GM06990 (cell line): ENCODE results near the gene DCLK3.
A peak's percentile ranks its signal among the peaks of the same experiment; 100 is the strongest.

Source experiments
- DNase-seq: peaks from one replicate; pipeline ENCODE4 v3.0.0-alpha.2; 2011; ENCODE audit not compliant: insufficient read length; ENCODE audit errors: extremely low read depth
- H3K27me3 ChIP-seq: replicated peaks from 2 replicates; pipeline ENCODE4 v1.6.0; 2011; ENCODE audit warnings: low read length; ENCODE audit not compliant: control insufficient read depth, insufficient read depth
- H3K36me3 ChIP-seq: 2 replicates; pipeline ENCODE4 v1.5.1; 2011; ENCODE audit warnings: low read length; ENCODE audit not compliant: control insufficient read depth, insufficient read depth
- H3K4me3 ChIP-seq: replicated peaks from 2 replicates; pipeline ENCODE4 v1.5.1; 2011; ENCODE audit warnings: low read depth, mild to moderate bottlenecking, control low read depth, low read length
- CTCF ChIP-seq: IDR thresholded peaks from 2 replicates; pipeline ENCODE4 v1.5.1; 2011; ENCODE audit warnings: low read length, control low read depth, mild to moderate bottlenecking, inconsistent platforms; ENCODE audit not compliant: insufficient read depth, poor library complexity, severe bottlenecking

The DCLK3 gene

GRCh38 chr3:36679384-36680200 is 84.8 kb downstream of the DCLK3 start:
- no peak overlapping the region for H3K4me3 ChIP-seq
- DNase-seq: peak; percentile 60

GRCh38 chr3:36678216-36679013 is 85.9 kb downstream of the DCLK3 start:
- Histone ChIP-seq H3K27me3 (no peaks in the 10 kb centered on the region), H3K36me3 (no peaks in the 10 kb centered on the region), H3K4me3 (no peak overlapping the region)
- TF ChIP-seq CTCF: no peak
- DNase-seq: no peak

More at GRCh38 chr3:36679384-36680200, 84.8 kb downstream of the DCLK3 start:
- H3K36me3 ChIP-seq: no peaks in the 10 kb centered on the region
- no peaks in the 10 kb centered on the region for H3K27me3 ChIP-seq
- no peak for TF ChIP-seq CTCF

GRCh38 chr3:36677331-36678007 is 86.9 kb downstream of the DCLK3 start:
- no peak overlapping the region for H3K4me3 ChIP-seq
- no peaks in the 10 kb centered on the region for H3K36me3 ChIP-seq
- no peaks in the 10 kb centered on the region for H3K27me3 ChIP-seq
- peak; percentile 5 for TF ChIP-seq CTCF
- DNase-seq: peak; percentile 55

GRCh38 chr3:36674816-36675215 is 89.5 kb downstream of the DCLK3 start:
- DNase-seq: no peak
- Histone ChIP-seq H3K4me3 (no peak overlapping the region), H3K36me3 (no peaks in the 10 kb centered on the region), H3K27me3 (no peaks in the 10 kb centered on the region)
- no peak for TF ChIP-seq CTCF

GRCh38 chr3:36669764-36670163 is 94.6 kb downstream of the DCLK3 start:
- no peak for TF ChIP-seq CTCF
- Histone ChIP-seq H3K36me3 (no peaks in the 10 kb centered on the region), H3K4me3 (no peak overlapping the region), H3K27me3 (no peaks in the 10 kb centered on the region)
- DNase-seq: no peak
